HCT116 (cell line): ENCODE data around the gene SORL1.

Source experiments
- CTCF ChIP-seq, 3 experiments: fragments of 200-600 bp in 1 of 3; sonication (generic) in 1 of 3; IDR thresholded peaks in 2 of 3; conservative IDR thresholded peaks in 1 of 3; 2 replicates each; pipeline ENCODE4 v1.5.1; 2012 to 2017; ENCODE audit warnings: low read depth in 2 of 3, low read length in 2 of 3, antibody characterized with exemption in 1 of 3, borderline replicate concordance in 1 of 3, control low read depth in 1 of 3, mild to moderate bottlenecking in 1 of 3, mixed read lengths in 1 of 3, mixed run types in 1 of 3, moderate library complexity in 1 of 3; ENCODE audit not compliant: insufficient read depth in 1 of 3
- ELF1 ChIP-seq: IDR thresholded peaks from 2 replicates; pipeline ENCODE4 v1.6.1; 2012; ENCODE audit warnings: low read depth, borderline replicate concordance
- EZH2 ChIP-seq: fragments of 200-600 bp; sonication (generic); IDR thresholded peaks from 2 replicates; pipeline ENCODE4 v1.6.1; 2017; ENCODE audit warnings: antibody characterized with exemption, mixed run types
- POLR2AphosphoS5 ChIP-seq: IDR thresholded peaks from 2 replicates; pipeline ENCODE4 v1.6.1; 2011; ENCODE audit warnings: mild to moderate bottlenecking, low read depth, low read length, moderate library complexity
- SIN3A ChIP-seq: IDR thresholded peaks from 2 replicates; pipeline ENCODE4 v1.6.1; 2012; ENCODE audit warnings: low read depth
- ZNF274 ChIP-seq: fragments of 200-500 bp; sonication (Bioruptor generic); IDR thresholded peaks from 2 replicates; pipeline ENCODE4 v1.6.1; 2014; ENCODE audit warnings: mild to moderate bottlenecking, low read depth, low read length, inconsistent platforms
- TF ChIP-seq, protein P1 (sequence below): IDR thresholded peaks from 2 replicates; pipeline ENCODE4 v1.6.1; 2012; ENCODE audit warnings: low read depth

GRCh38 chr11:121522043-121522941 lies 70.2 kb downstream of the SORL1 start:
- TF ChIP-seq SIN3A (no peak), POLR2AphosphoS5 (no peak), CTCF (IDR thresholded peaks at IDR 0.05 in 2 of 3, conservative IDR thresholded peaks at IDR 0.05 in 1 of 3; ENCODE audit: borderline replicate concordance in 1 of 3, insufficient read depth in 1 of 3, low read depth in 2 of 3, low read length in 2 of 3) (no peak), ELF1 (no peak), ZNF274 (no peak), EZH2 (no peak)
- TF ChIP-seq, protein P1, sequence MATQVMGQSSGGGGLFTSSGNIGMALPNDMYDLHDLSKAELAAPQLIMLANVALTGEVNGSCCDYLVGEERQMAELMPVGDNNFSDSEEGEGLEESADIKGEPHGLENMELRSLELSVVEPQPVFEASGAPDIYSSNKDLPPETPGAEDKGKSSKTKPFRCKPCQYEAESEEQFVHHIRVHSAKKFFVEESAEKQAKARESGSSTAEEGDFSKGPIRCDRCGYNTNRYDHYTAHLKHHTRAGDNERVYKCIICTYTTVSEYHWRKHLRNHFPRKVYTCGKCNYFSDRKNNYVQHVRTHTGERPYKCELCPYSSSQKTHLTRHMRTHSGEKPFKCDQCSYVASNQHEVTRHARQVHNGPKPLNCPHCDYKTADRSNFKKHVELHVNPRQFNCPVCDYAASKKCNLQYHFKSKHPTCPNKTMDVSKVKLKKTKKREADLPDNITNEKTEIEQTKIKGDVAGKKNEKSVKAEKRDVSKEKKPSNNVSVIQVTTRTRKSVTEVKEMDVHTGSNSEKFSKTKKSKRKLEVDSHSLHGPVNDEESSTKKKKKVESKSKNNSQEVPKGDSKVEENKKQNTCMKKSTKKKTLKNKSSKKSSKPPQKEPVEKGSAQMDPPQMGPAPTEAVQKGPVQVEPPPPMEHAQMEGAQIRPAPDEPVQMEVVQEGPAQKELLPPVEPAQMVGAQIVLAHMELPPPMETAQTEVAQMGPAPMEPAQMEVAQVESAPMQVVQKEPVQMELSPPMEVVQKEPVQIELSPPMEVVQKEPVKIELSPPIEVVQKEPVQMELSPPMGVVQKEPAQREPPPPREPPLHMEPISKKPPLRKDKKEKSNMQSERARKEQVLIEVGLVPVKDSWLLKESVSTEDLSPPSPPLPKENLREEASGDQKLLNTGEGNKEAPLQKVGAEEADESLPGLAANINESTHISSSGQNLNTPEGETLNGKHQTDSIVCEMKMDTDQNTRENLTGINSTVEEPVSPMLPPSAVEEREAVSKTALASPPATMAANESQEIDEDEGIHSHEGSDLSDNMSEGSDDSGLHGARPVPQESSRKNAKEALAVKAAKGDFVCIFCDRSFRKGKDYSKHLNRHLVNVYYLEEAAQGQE: no peak
